NCI-H2227 (cell line): ENCODE results near the gene TNS1.

Experiments
- DNase-seq: peaks from one replicate; lab custom pipeline; 2025; ENCODE audit not compliant: unreplicated experiment; lab: John Stamatoyannopoulos, UW

The TNS1 gene

DNA sequence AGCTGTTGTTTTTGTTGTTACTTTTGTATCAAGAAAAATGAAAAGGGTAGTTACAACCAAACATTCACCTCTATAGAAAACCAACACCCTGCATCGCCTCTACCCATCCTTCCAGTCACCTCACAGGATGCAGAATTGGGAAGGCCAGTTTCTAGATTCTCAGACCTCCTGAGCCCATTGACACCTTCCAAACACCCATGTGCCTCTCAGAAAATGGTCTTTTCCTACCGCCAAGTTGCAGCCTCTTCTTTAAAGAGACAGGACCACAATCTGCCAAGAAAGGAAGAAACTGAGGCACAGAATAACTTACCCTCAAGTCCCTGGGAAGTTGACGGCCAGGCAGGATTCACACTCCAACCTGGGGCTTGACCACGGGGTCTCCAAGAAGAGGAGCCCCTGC lies 101.4 kb downstream of the TNS1 start:
- no peak for DNase-seq

DNA sequence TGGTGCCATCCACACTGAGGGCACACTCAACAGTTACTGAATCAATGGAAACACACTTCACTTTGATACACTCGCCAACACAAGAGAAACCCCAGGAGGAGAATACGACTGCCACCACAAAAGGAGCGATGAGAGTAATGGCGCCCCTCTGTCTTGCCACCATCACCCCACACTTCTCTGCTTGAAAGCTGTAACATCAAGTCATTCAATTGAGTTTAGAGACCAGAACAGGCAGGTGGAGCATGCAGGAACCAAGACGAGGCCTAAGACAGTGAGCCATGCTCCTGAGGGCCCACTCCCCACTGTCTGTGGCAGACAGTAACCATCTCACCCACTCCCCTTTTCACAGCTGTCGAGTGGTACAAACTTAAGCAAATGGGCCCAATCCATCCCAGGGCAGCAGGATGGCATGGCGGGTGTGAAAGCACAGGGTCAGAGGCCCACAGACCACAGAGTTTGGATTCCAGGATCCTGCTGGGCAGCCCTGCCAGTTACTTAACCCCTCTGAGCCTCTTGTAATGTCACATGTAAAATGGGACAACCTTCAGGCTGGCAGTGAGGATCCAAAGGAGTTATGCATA lies 101.9 kb downstream of the TNS1 start:
- DNase-seq, result no peak

DNA sequence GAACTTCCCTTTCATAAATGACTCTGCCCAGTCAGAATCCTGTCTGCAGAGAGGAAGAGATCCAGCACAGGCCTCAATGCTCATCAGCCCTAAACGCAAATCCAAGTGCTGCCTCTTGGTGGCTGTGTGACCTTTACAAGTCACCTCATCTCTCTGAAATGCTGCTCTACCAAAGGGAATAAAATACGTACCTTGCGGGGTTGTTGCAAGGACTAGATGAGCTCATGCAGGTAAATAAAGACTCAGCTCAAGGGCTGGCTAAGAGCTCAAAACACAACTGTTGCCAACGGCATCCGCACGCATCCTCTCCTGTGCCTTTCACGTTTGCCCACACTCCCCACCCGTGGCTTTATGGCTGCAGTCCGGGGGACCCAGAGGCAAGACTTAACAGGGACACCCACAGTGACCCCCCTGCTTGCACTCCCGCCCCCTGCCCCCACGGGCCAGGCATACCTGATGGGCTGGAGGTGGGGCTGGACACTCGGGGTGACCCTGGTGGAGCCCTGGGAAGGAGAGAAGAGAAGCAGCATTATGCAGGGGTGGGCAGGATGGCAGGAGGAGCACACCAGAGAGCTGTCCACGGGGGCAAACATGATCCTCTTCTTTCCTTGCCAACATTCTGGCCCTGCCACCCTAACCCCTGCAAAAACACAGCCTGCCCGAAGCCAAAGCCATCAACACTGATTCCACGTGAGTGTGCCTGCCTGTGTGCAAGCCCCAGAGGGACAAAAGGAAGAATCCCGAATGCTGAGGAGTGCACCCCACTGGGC lies 102.6 kb downstream of the TNS1 start:
- DNase-seq, result no peak

DNA sequence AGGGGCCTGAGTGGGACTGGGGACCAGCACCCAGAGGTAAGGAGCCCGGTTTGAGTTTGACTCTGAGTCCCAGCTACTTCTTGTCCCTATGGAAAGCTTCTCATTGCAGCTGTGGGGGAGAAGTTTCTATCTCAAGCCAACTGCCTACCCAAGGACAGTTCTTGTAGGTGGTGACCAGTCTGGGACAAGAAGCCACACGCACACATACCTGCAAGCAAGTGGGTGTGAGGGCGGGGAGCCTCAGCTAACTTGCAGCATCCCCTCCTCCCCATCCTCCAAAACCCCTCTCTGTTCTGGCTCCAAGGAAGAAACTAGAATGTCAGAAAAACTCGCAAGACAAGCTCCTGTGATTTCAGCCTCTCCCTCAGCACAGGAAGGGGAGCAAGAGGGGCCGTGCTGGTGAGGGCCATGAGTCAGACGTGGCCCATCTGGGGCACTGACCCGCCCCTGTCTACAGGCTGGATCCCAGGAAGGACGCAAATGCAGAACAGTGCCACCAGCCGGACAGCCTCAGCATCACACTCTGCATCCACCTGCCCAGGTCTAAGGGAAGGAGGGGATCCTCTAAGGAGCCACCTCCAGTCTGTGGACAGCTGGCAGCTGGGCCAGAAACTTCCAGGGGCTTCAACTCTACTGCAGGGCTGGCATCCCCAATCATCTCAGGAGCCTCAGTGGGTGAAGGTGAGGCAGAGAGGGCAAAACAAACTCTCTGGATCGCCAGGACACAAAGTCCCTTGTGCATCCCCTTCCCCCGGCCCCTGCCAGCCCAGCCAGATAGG lies 103.4 kb downstream of the TNS1 start:
- DNase-seq, result peak; percentile 58

- DNase-seq, result no peak
Measured at GRCh38 chr2:217897816-217898806, 104.7 kb downstream of the TNS1 start.

DNA sequence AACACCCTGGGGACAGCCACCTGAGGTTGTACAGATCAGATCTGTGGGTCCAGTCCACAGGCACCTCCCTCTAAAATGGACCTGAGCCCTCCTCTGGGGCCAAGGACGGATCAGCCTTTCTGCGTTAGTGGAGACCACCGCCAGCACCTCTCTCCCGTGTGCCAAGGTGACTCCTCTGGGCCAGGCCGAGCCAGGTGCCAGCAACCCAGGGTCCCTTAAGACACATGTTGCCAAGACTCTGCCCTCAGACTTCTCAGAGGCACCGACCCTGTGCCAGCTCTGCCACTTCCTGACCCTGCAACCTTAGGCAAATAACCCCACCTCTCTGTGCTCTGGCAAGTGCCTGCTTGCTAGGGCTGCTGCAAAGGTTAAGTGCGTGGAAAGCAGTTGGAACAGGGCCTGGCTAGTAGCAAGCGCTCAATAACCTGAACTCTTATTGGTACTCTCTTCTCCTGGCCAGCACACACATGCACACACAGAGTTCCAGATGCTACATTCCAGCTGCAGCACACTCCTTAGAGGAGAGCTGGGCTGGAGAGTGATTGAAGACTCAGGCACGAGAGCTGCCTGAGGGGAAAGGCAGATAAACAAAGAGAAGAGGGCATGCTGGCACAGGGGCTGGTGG lies 105.6 kb downstream of the TNS1 start:
- no peak for DNase-seq

DNA sequence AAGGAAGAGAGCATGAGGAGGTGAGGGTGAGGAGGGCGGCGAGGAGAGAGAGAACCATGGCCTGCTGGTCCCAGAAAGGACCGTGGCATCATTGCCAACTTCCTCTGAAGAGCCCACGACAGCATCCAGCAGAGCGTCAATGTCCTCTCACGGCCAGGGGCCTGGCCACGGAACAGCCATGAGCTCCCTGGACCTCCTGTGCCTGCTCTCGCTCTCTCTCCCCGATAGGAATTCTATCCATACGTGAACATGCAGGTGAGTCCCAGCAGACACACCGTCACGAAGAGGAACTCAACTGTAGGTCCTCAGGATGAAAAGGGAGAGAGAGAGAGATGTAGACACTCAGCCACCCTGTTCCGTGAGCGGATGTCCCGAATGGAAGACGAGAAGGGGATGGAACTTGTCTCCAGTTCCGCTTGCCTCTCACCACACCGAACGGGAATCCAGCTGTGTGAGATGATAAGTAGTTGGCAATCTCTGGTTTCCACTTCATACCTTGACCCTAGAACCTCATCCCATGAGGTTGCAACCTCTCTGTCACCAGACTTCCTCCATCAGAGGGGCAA lies 107.6 kb downstream of the TNS1 start:
- no peak for DNase-seq

GRCh38 chr2:217893440-217893839 lies 109.4 kb downstream of the TNS1 start:
- DNase-seq, result no peak

DNA sequence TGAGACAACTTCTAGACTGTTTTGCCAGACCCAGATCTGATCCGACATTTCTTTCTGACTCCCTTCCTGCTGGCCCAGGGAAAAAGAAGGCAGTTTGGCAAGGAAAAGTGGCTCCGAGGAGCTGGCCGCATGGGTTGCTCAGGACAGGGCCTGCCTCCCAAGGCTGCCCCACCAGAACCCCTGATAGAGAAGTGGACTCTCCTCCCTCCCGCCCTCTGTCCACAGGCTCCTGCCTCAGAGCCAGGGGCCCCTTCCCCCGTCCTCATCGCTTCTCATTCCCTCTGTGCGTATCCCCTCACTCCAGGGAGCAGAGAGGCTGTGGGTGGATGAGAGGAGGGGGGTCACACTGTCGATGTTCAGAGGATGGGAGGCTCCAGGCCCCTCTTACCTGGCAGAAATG lies 110.2 kb downstream of the TNS1 start:
- DNase-seq, result no peak

GRCh38 chr2:217890445-217890844 lies 112.3 kb downstream of the TNS1 start:
- DNase-seq, result peak; percentile 31

DNA sequence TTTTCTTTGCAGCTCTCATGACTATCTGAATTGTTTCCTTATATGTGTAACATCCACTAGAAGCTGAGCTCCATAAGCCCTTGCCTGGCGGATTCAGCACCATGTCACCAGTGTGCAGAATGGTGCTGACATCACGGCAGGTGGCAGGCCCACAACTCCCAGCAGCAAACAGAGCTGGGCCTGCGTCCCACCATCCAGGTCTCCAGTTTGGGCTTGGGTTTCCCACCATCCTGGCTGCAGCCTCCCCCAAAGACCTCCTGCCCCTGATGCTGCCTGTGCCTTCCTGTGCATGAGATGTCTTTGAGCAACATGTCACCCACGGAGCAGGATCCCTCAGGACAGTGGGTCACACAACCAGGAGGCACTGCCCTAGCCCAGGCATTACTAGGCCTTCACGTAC lies 113.1 kb downstream of the TNS1 start:
- DNase-seq, result no peak

DNA sequence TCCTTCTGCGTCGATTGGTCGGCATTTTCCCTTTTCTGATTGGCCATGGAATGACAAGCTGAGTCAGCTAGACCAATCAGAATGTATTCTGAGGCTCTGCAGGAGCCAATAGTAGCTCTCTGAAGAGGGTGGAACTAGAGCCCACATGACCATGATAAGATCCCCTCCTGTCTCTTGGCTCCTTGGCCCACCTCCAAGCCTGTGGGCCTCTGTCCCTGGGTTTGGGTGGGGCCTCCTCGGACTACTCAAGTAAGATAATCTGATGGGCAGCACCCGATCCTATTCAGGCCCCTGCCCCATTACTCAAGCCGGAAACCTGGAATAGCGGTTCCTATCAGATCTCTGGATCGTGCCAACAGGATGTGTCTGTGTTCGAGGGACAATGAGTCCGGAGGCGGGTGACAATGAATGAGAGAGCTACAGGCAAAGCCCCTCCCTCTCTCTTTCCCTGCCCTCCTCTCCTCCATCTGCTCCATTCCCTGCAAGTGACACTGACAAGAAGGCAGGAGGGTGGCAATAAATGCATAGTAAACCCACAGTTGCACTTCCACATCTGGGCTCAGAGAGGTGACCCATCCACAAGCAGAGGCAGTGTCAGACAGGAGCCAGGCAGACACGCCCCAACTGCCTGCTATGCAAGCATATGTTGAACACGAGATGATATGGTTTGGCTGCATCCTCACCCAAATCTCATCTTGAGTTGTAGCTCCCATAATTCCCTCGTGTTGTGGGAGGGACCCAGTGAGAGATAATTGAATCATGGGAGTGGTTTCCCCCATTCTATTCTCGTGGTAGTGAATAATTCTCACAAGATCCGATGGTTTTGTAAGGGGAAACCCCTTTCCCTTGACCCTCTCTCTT lies 114.7 kb downstream of the TNS1 start:
- DNase-seq, result no peak

GRCh38 chr2:217886720-217887309 lies 116.0 kb downstream of the TNS1 start:
- peak; percentile 83 for DNase-seq

DNA sequence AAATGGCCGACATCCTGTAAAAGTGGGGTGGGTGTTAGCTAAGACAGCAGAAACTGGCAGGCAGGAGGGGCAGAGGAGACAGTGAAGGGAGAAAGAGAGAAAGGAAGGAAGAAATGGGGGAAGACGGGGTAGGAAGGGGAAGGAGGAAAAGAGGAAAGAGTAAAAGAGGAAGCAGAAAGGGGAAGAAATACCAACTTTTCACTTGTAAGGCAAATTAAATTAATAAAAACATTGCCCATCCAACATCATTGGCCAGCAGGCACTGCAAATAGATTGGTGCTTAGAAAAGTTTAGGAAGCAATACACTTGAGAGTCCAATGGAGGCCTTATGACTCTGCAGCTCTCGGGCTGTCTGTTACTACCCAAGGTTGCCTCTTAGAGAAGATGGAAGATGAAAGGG lies 116.7 kb downstream of the TNS1 start:
- DNase-seq, result no peak

DNA sequence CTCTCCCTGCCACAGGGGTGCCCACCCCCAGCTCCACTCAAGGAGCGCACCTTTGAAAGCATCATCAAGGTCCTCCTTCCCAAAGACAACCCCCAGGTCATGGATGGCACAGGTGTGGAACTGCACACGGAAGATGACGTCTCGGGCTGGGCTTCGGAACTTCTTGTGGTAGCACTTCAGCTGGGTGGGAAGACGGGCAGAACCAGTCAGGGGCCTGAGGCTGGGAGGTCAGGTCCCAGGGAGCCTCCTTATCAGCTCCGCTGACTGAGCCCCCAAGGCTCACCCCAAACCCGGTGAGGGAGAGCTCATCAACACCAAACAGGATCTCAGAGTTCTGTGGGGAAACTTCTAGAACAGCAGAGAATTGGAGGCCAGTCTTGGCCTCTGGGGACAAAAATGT lies 117.8 kb downstream of the TNS1 start:
- DNase-seq, result no peak

DNA sequence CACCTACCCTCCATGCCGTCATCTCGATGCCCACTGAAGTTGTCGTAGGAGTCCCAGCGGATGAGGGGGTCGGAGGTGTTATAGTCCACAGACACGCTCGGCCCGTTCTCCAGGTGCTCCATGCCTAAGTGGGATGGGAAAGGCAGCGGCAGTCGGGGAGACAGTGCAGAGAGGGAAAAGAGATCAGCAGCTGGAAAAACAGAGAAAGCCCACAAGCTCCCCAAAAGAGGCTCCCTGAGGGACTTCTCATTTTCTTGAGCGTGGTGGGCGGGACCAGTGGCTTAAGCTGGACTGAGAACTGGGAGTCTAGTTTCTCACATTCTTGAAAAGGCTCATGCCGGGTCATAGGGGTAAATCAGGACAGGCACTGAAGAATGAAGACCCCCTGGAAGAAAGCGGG lies 121.9 kb downstream of the TNS1 start:
- no peak for DNase-seq

- DNase-seq, result no peak
Measured at GRCh38 chr2:217880287-217880889, 122.4 kb downstream of the TNS1 start.

GRCh38 chr2:217878915-217879590 lies 123.7 kb downstream of the TNS1 start:
- DNase-seq, result no peak
